K562 (cell line): ENCODE data around the gene ANKS1B.

Experiments used
- CTCF ChIP-seq, 3 experiments: IDR thresholded peaks in 2 of 3; conservative IDR thresholded peaks in 1 of 3; 2 replicates each; pipeline ENCODE4 v1.5.1; 2011 to 2012; ENCODE audit warnings: low read length in 3 of 3, mild to moderate bottlenecking in 3 of 3, control low read depth in 2 of 3, improper control_type of control experiment in 1 of 3, inconsistent platforms in 1 of 3, low read depth in 1 of 3, mixed read lengths in 1 of 3, moderate library complexity in 1 of 3; ENCODE audit not compliant: insufficient read depth in 2 of 3
- FOXK1 ChIP-seq: sonication (generic); formaldehyde crosslinking; IDR thresholded peaks from 2 replicates; pipeline ENCODE4 v1.8.0; 2022; ENCODE audit warnings: missing genetic modification reagents, mild to moderate bottlenecking, borderline replicate concordance
- GABPB1 ChIP-seq: sonication (generic); formaldehyde crosslinking; IDR thresholded peaks from 2 replicates; pipeline ENCODE4 v1.8.0; 2022; ENCODE audit warnings: mild to moderate bottlenecking, missing genetic modification reagents
- HIVEP1 ChIP-seq: fragments of 250-450 bp; sonication (Bioruptor Pico); IDR thresholded peaks from 2 replicates; pipeline ENCODE4 v1.4.0; 2020; ENCODE audit warnings: mild to moderate bottlenecking
- NFXL1 ChIP-seq: fragments of 450-650 bp; formaldehyde crosslinking; IDR thresholded peaks from 2 replicates; pipeline ENCODE4 v1.4.0; 2021; ENCODE audit warnings: mild to moderate bottlenecking
- POLR2A ChIP-seq: fragments of 450-650 bp; conservative IDR thresholded peaks from 2 replicates; pipeline ENCODE4 v1.6.1; 2016
- POLR2AphosphoS5 ChIP-seq: IDR thresholded peaks from 2 replicates; pipeline ENCODE4 v1.6.1; 2011; ENCODE audit warnings: mild to moderate bottlenecking, low read depth, low read length, moderate library complexity; ENCODE audit not compliant: control insufficient read depth, insufficient read depth
- PTBP1 ChIP-seq: fragments of 200-400 bp; formaldehyde crosslinking; IDR thresholded peaks from 2 replicates; pipeline ENCODE4 v1.6.1; 2017; ENCODE audit warnings: low read depth, low read length
- SRF ChIP-seq, 2 experiments: fragments of 250-450, 450-650 bp in 1 of 2; sonication (Bioruptor Pico) in 1 of 2; sonication (generic) in 1 of 2; formaldehyde crosslinking; IDR thresholded peaks; 2 replicates each; pipeline versions ENCODE4 v1.5.0 to v1.5.1; 2020 to 2022; ENCODE audit warnings: mild to moderate bottlenecking in 1 of 2, missing genetic modification reagents in 1 of 2
- ZBTB7A ChIP-seq: IDR thresholded peaks from 2 replicates; pipeline ENCODE4 v1.6.1; 2011; ENCODE audit warnings: low read depth, mild to moderate bottlenecking, low read length, moderate library complexity, borderline replicate concordance; ENCODE audit not compliant: control insufficient read depth
- ZNF143 ChIP-seq: sonication (generic); formaldehyde crosslinking; IDR thresholded peaks from 2 replicates; pipeline ENCODE4 v1.9.0; 2022; ENCODE audit warnings: mild to moderate bottlenecking, missing genetic modification reagents
- ZNF609 ChIP-seq: sonication (generic); formaldehyde crosslinking; IDR thresholded peaks from 2 replicates; pipeline ENCODE4 v1.8.1; 2023; ENCODE audit warnings: missing genetic modification reagents, mild to moderate bottlenecking, borderline replicate concordance
- ZNF76 ChIP-seq: fragments of 250-450 bp; sonication (Bioruptor Pico); IDR thresholded peaks from 2 replicates; pipeline ENCODE4 v1.4.0; 2020; ENCODE audit warnings: mild to moderate bottlenecking, moderate library complexity, borderline replicate concordance
- TF ChIP-seq, protein P1 (sequence below): IDR thresholded peaks from 2 replicates; pipeline ENCODE4 v1.6.1; 2011; ENCODE audit not compliant: insufficient read length; ENCODE audit errors: extremely low read depth

GRCh38 chr12:98974767-98975381, 1009.9 kb downstream of the ANKS1B start:
- TF ChIP-seq GABPB1 (CRISPR knock-in tag) (no peak), HIVEP1 (no peak), ZNF609 (CRISPR knock-in tag) (no peak), FOXK1 (CRISPR knock-in tag) (no peak), POLR2A (no peak), POLR2AphosphoS5 (no peak), CTCF (IDR thresholded peaks at IDR 0.05 in 2 of 3, conservative IDR thresholded peaks at IDR 0.05 in 1 of 3; ENCODE audit: insufficient read depth in 2 of 3, low read depth in 1 of 3, low read length in 3 of 3) (no peak), NFXL1 (CRISPR knock-in tag) (no peak), SRF (CRISPR knock-in tag; IDR thresholded peaks at IDR 0.05) (no peak), ZNF76 (CRISPR knock-in tag) (no peak), ZBTB7A (no peak), PTBP1 (no peak), ZNF143 (CRISPR knock-in tag) (no peak)
- TF ChIP-seq, protein P1, sequence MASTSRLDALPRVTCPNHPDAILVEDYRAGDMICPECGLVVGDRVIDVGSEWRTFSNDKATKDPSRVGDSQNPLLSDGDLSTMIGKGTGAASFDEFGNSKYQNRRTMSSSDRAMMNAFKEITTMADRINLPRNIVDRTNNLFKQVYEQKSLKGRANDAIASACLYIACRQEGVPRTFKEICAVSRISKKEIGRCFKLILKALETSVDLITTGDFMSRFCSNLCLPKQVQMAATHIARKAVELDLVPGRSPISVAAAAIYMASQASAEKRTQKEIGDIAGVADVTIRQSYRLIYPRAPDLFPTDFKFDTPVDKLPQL, result no peak
